Heart left ventricle (tissue), 16 donors: ENCODE results near the gene SRC. TPM values are rescaled to one million over a fixed set of nuclear protein-coding genes. Genes with fewer than 3 reads are reported as not detected.
"Not testable (repeated sequence)": the region's sequence is repeated elsewhere in the genome, so short reads cannot be mapped to it uniquely, and the experiment has no call there.

Experiments
- ATAC-seq, 4 donors: fragments of 200-7000 bp; cut with Tn5 transposase; one replicate each; pipeline ENCODE4 v1.9.1; 2020 to 2022; ENCODE audit warnings: moderate library complexity in 4 of 4, mild to moderate bottlenecking in 3 of 4, moderate number of reproducible peaks in 1 of 4
- DNase-seq, 5 donors: peaks; one replicate each; pipeline ENCODE4 v3.0.0-alpha.2; 2020
- H3K27ac ChIP-seq, 12 donors: fragments of 200-600 bp; sonication (generic) in 4 of 12; one replicate each; pipeline versions ENCODE4 v1.5.0 to v1.8.0; 2016 to 2022; ENCODE audit warnings: mild to moderate bottlenecking in 2 of 12
- H3K27me3 ChIP-seq, 9 donors: fragments of 200-600 bp; sonication (generic) in 2 of 9; one replicate each; pipeline versions ENCODE4 v1.5.1 to v1.8.0; 2016 to 2022; ENCODE audit warnings: mild to moderate bottlenecking in 3 of 9
- H3K36me3 ChIP-seq, 9 donors: fragments of 200-600 bp; sonication (generic) in 2 of 9; one replicate each; pipeline versions ENCODE4 v1.5.0 to v1.8.0; 2018 to 2022; ENCODE audit warnings: mild to moderate bottlenecking in 2 of 9
- H3K4me1 ChIP-seq, 12 donors: fragments of 200-600 bp; sonication (generic) in 4 of 12; one replicate each; pipeline versions ENCODE4 v1.5.0 to v1.8.0; 2016 to 2022; ENCODE audit warnings: mild to moderate bottlenecking in 3 of 12
- H3K4me3 ChIP-seq, 12 donors: fragments of 200-600 bp; sonication (generic) in 4 of 12; one replicate each; pipeline versions ENCODE4 v1.5.0 to v1.8.0; 2017 to 2022; ENCODE audit warnings: mild to moderate bottlenecking in 9 of 12, moderate library complexity in 4 of 12
- H3K9me3 ChIP-seq, 12 donors: fragments of 200-600 bp; sonication (generic) in 4 of 12; one replicate each; pipeline versions ENCODE4 v1.5.0 to v1.8.0; 2016 to 2022; ENCODE audit warnings: mild to moderate bottlenecking in 1 of 12
- CTCF ChIP-seq, 12 donors: fragments of 200-600 bp; sonication (generic) in 4 of 12; IDR thresholded peaks; one replicate each; pipeline versions ENCODE4 v1.5.0 to v1.8.0; 2018 to 2022; ENCODE audit warnings: antibody characterized with exemption in 12 of 12, mild to moderate bottlenecking in 5 of 12
- POLR2A ChIP-seq, 2 donors: fragments of 450-650 bp; IDR thresholded peaks; one replicate each; pipeline ENCODE4 v1.6.1; 2017; ENCODE audit warnings: antibody characterized with exemption in 2 of 2, mild to moderate bottlenecking in 2 of 2, moderate library complexity in 2 of 2
- WGBS, 4 donors: extraction: QIAGEN DNeasy Blood & Tissue Kit in 2 of 4; methylation state at CpG; one replicate each; pipeline versions ENCODE4 v1.1.5 to v1.1.7; 2013 to 2018; 5-methylcytosine and 5-hydroxymethylcytosine counted together
- intact Hi-C, 10 donors: fragments of 100-400 bp; cut with DNase I; formaldehyde crosslinking; loops; one replicate each; pipeline versions ENCODE4 v1.11.1 to v1.14.2; 2022
- polyA plus RNA-seq, 2 donors: library from polyadenylated mRNA; stranded (reverse); fragments of 200-250 nt; gene quantifications; one replicate each; pipeline ENCODE4 v1.2.3, GENCODE V29; 2013
- total RNA-seq, 9 donors: library from RNA; depleted of rRNA in 2 of 9; stranded (reverse); fragments of >200 nt in 2 of 9; fragmentation: NEBNext Ultra II Directional in 3 of 9; extraction: Animal tissue kit (Norgen Biotek cat#: 25700) in 3 of 9; gene quantifications; one replicate each; pipeline versions ENCODE4 v1.1.0 to v1.2.4, GENCODE V29; 2016 to 2023
- donor health status: ischemic (EF 13 %, LVEDD 7.1; RV severe dilation, severe dysfunction).
- donor health status: healthy with polysubstance abuse.
- donor health status: DM: no; HTN: yes; CAD: no.
- donor health status: DM: no; HTN: no; CAD: no.
- donor health status: ischemic (EF 25% LVEDD 6.9; RV normal size, moderate dysfunction).
- donor health status: ischemic (EF 25% LVEDD 5.7; RV mildly dilated, moderate dysfunction).
- donor health status: healthy.
- donor health status: DM: yes; HTN: yes; CAD: no.
- donor health status: ischemic (EF 35%, LVEDD 5.7; RV mildly dilated, moderate dysfunction).
- donor health status: nonischemic (EF 11% LVEDD 7.7; RV severe dilation, severe dysfunction).
- donor health status: DM: yes; HTN: yes; CAD: no.
- donor health status: PGD.
- donor health status: ischemic (EF 29% LVEDD 5.4; RV normal size, mild dysfunction).
- donor health status: nonischemic (EF 23%, LVEDD 6.1; RV moderate dilation, normal function).

SRC gene
- total and polyA plus RNA-seq, 11 donors: 2.5 to 19.9 (median 5.1) TPM

GRCh38 chr20:37339208-37339607 lies 6.7 kb upstream of the SRC start:
- no peaks in the 10 kb centered on the region for H3K9me3 ChIP-seq
- H3K27ac ChIP-seq: no peak overlapping the region
- no peak overlapping the region for H3K4me3 ChIP-seq
- WGBS, 4 donors: 69 to 85% (median 77%) methylated on average over 3 to 4 of the region's 4 CpGs
- peaks cover 0 to 30% (median 4%) of the 10 kb centered on the region in 12 donors for H3K4me1 ChIP-seq
- no peaks in the 10 kb centered on the region for H3K36me3 ChIP-seq
- TF ChIP-seq CTCF (IDR thresholded peaks at IDR 0.05): no peak
- no peak for TF ChIP-seq POLR2A (IDR thresholded peaks at IDR 0.05)
- H3K27me3 ChIP-seq: no peaks in the 10 kb centered on the region
- ATAC-seq (no peak), DNase-seq (no peak)
- intact Hi-C loops: loop anchor here in 1 of 10 donors (10.0 kb wide), 1 partner anchor 54 kb away; the partner anchor contains the start of gene MANBAL

GRCh38 chr20:37339764-37340109 lies 6.2 kb upstream of the SRC start:
- H3K9me3 ChIP-seq, H3K4me3 ChIP-seq, H3K27me3 ChIP-seq, H3K27ac ChIP-seq, ATAC-seq, H3K36me3 ChIP-seq, DNase-seq: not testable (repeated sequence)
- peaks cover 0 to 30% (median 4%) of the 10 kb centered on the region in 12 donors for H3K4me1 ChIP-seq
- 90 to 94% (median 93%) methylated on average over 7 of the region's 7 CpGs for WGBS, 4 donors
- intact Hi-C loops: loop anchor here in 1 of 10 donors (10.0 kb wide), 1 partner anchor 55 kb away; the partner anchor contains the start of gene MANBAL

- 93 to 97% (median 94%) methylated on average over 6 of the region's 6 CpGs for WGBS, 4 donors
Observed at GRCh38 chr20:37340998-37341397, 4.9 kb upstream of the SRC start.

GRCh38 chr20:37341632-37342031 lies 4.3 kb upstream of the SRC start:
- peaks cover 0 to 19% (median 4%) of the 10 kb centered on the region in 12 donors for H3K4me1 ChIP-seq
- no peaks in the 10 kb centered on the region for H3K9me3 ChIP-seq
- 92 to 95% (median 94%) methylated on average over 11 of the region's 11 CpGs for WGBS, 4 donors
- no peak for DNase-seq
- TF ChIP-seq CTCF (IDR thresholded peaks at IDR 0.05): no peak
- TF ChIP-seq POLR2A (IDR thresholded peaks at IDR 0.05): no peak
- H3K27me3 ChIP-seq: no peaks in the 10 kb centered on the region
- no peak for ATAC-seq
- no peaks in the 10 kb centered on the region for H3K36me3 ChIP-seq
- H3K27ac ChIP-seq: no peak overlapping the region
- no peak overlapping the region for H3K4me3 ChIP-seq
- intact Hi-C loops: no loop called here

More at GRCh38 chr20:37340998-37341397, 4.9 kb upstream of the SRC start:
- Histone ChIP-seq H3K4me1 (peaks cover 0 to 21% (median 4%) of the 10 kb centered on the region in 12 donors), H3K27ac (no peak overlapping the region), H3K27me3 (no peaks in the 10 kb centered on the region), H3K4me3 (no peak overlapping the region), H3K9me3 (no peaks in the 10 kb centered on the region), H3K36me3 (no peaks in the 10 kb centered on the region)
- no peak for TF ChIP-seq CTCF (IDR thresholded peaks at IDR 0.05)
- no peak for TF ChIP-seq POLR2A (IDR thresholded peaks at IDR 0.05)
- DNase-seq (no peak), ATAC-seq (no peak)
- intact Hi-C loops: no loop called here
